WTC11 (cell line): ENCODE data around the gene DBR1. TPM values are rescaled to one million over a fixed set of nuclear protein-coding genes. Genes with fewer than 3 reads are reported as not detected.

Experiments used
- CDX4 ChIP-seq: fragments of 250-450 bp; sonication (Bioruptor Pico); IDR thresholded peaks from 2 replicates; pipeline ENCODE4 v1.9.0; 2021; ENCODE audit warnings: moderate library complexity, mild to moderate bottlenecking, inconsistent platforms, borderline replicate concordance
- CREB1 ChIP-seq: sonication (generic); formaldehyde crosslinking; IDR thresholded peaks from 2 replicates; pipeline ENCODE4 v1.8.0; 2023; ENCODE audit warnings: mild to moderate bottlenecking, missing genetic modification reagents
- CREM ChIP-seq: sonication (generic); formaldehyde crosslinking; IDR thresholded peaks from 2 replicates; pipeline ENCODE4 v1.8.1; 2022; ENCODE audit warnings: mild to moderate bottlenecking, missing genetic modification reagents, moderate library complexity
- CTCF ChIP-seq: fragments of 200-600 bp; IDR thresholded peaks from 2 replicates; pipeline ENCODE4 v1.8.0; 2022; ENCODE audit warnings: antibody characterized with exemption
- ELF4 ChIP-seq: sonication (generic); formaldehyde crosslinking; IDR thresholded peaks from 2 replicates; pipeline ENCODE4 v1.8.1; 2022; ENCODE audit warnings: low read depth, mild to moderate bottlenecking, moderate library complexity, missing genetic modification reagents
- ESRRA ChIP-seq: sonication (generic); formaldehyde crosslinking; IDR thresholded peaks from 2 replicates; pipeline ENCODE4 v1.8.1; 2022; ENCODE audit warnings: mild to moderate bottlenecking, missing genetic modification reagents, borderline replicate concordance
- ETV6 ChIP-seq: sonication (generic); formaldehyde crosslinking; IDR thresholded peaks from 2 replicates; pipeline ENCODE4 v1.8.1; 2022; ENCODE audit warnings: mild to moderate bottlenecking, missing genetic modification reagents
- FOXJ3 ChIP-seq: sonication (generic); formaldehyde crosslinking; IDR thresholded peaks from 2 replicates; pipeline ENCODE4 v1.9.0; 2021; ENCODE audit warnings: missing genetic modification reagents, mild to moderate bottlenecking, borderline replicate concordance
- FOXK1 ChIP-seq: sonication (generic); formaldehyde crosslinking; IDR thresholded peaks from 2 replicates; pipeline ENCODE4 v1.8.0; 2022; ENCODE audit warnings: mild to moderate bottlenecking, moderate library complexity, missing genetic modification reagents
- FOXP1 ChIP-seq: sonication (generic); formaldehyde crosslinking; IDR thresholded peaks from 2 replicates; pipeline ENCODE4 v1.8.0; 2022; ENCODE audit warnings: missing genetic modification reagents, mild to moderate bottlenecking, moderate library complexity, borderline replicate concordance
- HMGXB4 ChIP-seq: sonication (generic); formaldehyde crosslinking; IDR thresholded peaks from 2 replicates; pipeline ENCODE4 v1.8.1; 2023; ENCODE audit warnings: mild to moderate bottlenecking, moderate library complexity, missing genetic modification reagents
- JAZF1 ChIP-seq: fragments of 250-450 bp; sonication (Bioruptor Pico); IDR thresholded peaks from 2 replicates; pipeline ENCODE4 v1.9.0; 2021; ENCODE audit warnings: moderate library complexity, mild to moderate bottlenecking, inconsistent platforms
- STAT6 ChIP-seq: sonication (generic); formaldehyde crosslinking; conservative IDR thresholded peaks from 2 replicates; pipeline ENCODE4 v1.8.1; 2023; ENCODE audit warnings: mild to moderate bottlenecking, low read depth, missing genetic modification reagents, moderate library complexity
- TEAD4 ChIP-seq: sonication (generic); formaldehyde crosslinking; IDR thresholded peaks from 2 replicates; pipeline ENCODE4 v1.8.0; 2022; ENCODE audit warnings: mild to moderate bottlenecking, missing genetic modification reagents
- TP53 ChIP-seq: sonication (generic); formaldehyde crosslinking; IDR thresholded peaks from 2 replicates; pipeline ENCODE4 v1.8.1; 2023; ENCODE audit warnings: mild to moderate bottlenecking, missing genetic modification reagents
- USF1 ChIP-seq: sonication (generic); formaldehyde crosslinking; IDR thresholded peaks from 2 replicates; pipeline ENCODE4 v1.8.0; 2022; ENCODE audit warnings: mild to moderate bottlenecking, missing genetic modification reagents
- ZNF219 ChIP-seq: sonication (generic); formaldehyde crosslinking; IDR thresholded peaks from 2 replicates; pipeline ENCODE4 v1.8.0; 2023; ENCODE audit warnings: missing genetic modification reagents, mild to moderate bottlenecking, borderline replicate concordance
- total RNA-seq: library from RNA; stranded (reverse); gene quantifications from 3 replicates; pipeline ENCODE4 v1.2.3, GENCODE V29; 2021
- TF ChIP-seq, protein P1 (sequence below): sonication (generic); formaldehyde crosslinking; IDR thresholded peaks from 2 replicates; pipeline ENCODE4 v1.8.1; 2023; ENCODE audit warnings: mild to moderate bottlenecking, missing genetic modification reagents, moderate library complexity
- TF ChIP-seq, protein P2 (sequence below): sonication (generic); formaldehyde crosslinking; IDR thresholded peaks from 2 replicates; pipeline ENCODE4 v1.8.0; 2022; ENCODE audit warnings: mild to moderate bottlenecking, missing genetic modification reagents
- TF ChIP-seq, protein P3 (sequence below): sonication (generic); formaldehyde crosslinking; IDR thresholded peaks from 2 replicates; pipeline ENCODE4 v1.8.1; 2023; ENCODE audit warnings: mild to moderate bottlenecking, missing genetic modification reagents, moderate library complexity
- TF ChIP-seq, protein P4 (sequence below): sonication (generic); formaldehyde crosslinking; IDR thresholded peaks from 2 replicates; pipeline ENCODE4 v1.8.0; 2023; ENCODE audit warnings: missing genetic modification reagents, mild to moderate bottlenecking, borderline replicate concordance

Gene DBR1
- total RNA-seq, 1 experiment from 2014 or later, result 19.3 TPM

DNA sequence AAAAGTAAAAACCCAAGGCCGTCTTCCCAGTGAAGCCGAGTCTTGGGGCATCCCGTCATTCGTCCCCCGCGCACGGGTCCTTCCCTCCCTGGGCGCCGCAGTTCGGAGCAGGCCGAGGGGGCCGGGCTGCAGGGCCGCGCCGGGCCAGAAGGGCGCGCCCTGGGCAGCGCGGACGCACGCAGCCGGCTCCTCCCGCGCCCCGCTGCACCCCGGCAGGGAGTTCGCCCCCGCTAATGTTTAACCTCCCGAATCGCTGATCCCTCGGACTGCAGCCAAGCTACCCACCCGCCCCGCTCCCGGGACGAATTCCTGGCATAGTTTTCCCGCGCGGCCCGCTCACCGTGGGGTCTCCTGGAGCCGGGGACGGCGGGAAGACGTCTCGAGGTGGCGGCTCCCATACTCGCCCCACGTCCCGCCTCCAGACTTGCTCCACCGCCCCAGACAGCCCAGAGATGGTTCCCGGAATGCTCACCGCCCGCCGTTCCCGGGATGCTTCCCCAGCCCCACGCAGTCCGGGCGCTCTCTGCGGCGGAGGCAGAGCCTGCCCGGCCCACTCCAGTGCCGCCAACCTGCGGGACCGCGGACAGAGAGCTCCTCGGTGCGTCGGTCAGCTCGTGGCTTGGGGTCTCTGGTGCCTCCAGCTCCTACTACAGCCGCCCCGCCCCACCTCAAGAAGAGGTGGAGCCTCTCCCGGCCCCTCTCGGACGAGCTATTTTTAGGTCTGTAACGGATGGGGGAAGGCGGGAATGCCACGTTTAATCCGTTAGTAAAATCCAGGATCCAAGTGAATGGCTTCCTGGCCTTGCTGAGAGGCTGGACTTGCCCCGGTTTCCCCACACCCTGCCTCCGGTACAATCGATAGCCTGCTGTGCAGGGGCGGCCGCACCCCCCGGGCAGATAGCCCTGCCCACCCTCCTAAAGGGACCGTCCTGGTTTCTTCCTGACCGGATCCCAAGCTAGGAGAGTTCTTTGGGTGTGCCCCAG is 59.4 kb downstream of the DBR1 start, which contains the start of gene DZIP1L (continued):
- TF ChIP-seq CDX4 (CRISPR knock-in tag) (no peak), STAT6 (CRISPR knock-in tag) (no peak), ETV6 (CRISPR knock-in tag) (peak; percentile 54; the same call in 1 of the 2 replicates), TEAD4 (CRISPR knock-in tag) (no peak), JAZF1 (CRISPR knock-in tag) (no peak), ESRRA (CRISPR knock-in tag) (no peak), FOXK1 (CRISPR knock-in tag) (peak; percentile 32; the same call in 1 of the 2 replicates), CREB1 (CRISPR knock-in tag) (no peak), HMGXB4 (peak; percentile 84), CREM (CRISPR knock-in tag) (0 out of 2 replicates have a peak, but pooled peaks have one; percentile 37), USF1 (no peak), FOXP1 (CRISPR knock-in tag) (0 out of 2 replicates have a peak, but pooled peaks have one; percentile 42), CTCF (peak; percentile 21; the same call in 1 of the 2 replicates), FOXJ3 (CRISPR knock-in tag) (no peak), ELF4 (CRISPR knock-in tag) (no peak), ZNF219 (CRISPR knock-in tag) (no peak), TP53 (no peak)
- TF ChIP-seq, protein P1, sequence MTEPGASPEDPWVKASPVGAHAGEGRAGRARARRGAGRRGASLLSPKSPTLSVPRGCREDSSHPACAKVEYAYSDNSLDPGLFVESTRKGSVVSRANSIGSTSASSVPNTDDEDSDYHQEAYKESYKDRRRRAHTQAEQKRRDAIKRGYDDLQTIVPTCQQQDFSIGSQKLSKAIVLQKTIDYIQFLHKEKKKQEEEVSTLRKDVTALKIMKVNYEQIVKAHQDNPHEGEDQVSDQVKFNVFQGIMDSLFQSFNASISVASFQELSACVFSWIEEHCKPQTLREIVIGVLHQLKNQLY (CRISPR knock-in tag), result no peak
- TF ChIP-seq, protein P2, sequence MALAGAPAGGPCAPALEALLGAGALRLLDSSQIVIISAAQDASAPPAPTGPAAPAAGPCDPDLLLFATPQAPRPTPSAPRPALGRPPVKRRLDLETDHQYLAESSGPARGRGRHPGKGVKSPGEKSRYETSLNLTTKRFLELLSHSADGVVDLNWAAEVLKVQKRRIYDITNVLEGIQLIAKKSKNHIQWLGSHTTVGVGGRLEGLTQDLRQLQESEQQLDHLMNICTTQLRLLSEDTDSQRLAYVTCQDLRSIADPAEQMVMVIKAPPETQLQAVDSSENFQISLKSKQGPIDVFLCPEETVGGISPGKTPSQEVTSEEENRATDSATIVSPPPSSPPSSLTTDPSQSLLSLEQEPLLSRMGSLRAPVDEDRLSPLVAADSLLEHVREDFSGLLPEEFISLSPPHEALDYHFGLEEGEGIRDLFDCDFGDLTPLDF (CRISPR knock-in tag), result no peak
- TF ChIP-seq, protein P3, sequence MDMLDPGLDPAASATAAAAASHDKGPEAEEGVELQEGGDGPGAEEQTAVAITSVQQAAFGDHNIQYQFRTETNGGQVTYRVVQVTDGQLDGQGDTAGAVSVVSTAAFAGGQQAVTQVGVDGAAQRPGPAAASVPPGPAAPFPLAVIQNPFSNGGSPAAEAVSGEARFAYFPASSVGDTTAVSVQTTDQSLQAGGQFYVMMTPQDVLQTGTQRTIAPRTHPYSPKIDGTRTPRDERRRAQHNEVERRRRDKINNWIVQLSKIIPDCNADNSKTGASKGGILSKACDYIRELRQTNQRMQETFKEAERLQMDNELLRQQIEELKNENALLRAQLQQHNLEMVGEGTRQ (CRISPR knock-in tag), result no peak
- TF ChIP-seq, protein P4, sequence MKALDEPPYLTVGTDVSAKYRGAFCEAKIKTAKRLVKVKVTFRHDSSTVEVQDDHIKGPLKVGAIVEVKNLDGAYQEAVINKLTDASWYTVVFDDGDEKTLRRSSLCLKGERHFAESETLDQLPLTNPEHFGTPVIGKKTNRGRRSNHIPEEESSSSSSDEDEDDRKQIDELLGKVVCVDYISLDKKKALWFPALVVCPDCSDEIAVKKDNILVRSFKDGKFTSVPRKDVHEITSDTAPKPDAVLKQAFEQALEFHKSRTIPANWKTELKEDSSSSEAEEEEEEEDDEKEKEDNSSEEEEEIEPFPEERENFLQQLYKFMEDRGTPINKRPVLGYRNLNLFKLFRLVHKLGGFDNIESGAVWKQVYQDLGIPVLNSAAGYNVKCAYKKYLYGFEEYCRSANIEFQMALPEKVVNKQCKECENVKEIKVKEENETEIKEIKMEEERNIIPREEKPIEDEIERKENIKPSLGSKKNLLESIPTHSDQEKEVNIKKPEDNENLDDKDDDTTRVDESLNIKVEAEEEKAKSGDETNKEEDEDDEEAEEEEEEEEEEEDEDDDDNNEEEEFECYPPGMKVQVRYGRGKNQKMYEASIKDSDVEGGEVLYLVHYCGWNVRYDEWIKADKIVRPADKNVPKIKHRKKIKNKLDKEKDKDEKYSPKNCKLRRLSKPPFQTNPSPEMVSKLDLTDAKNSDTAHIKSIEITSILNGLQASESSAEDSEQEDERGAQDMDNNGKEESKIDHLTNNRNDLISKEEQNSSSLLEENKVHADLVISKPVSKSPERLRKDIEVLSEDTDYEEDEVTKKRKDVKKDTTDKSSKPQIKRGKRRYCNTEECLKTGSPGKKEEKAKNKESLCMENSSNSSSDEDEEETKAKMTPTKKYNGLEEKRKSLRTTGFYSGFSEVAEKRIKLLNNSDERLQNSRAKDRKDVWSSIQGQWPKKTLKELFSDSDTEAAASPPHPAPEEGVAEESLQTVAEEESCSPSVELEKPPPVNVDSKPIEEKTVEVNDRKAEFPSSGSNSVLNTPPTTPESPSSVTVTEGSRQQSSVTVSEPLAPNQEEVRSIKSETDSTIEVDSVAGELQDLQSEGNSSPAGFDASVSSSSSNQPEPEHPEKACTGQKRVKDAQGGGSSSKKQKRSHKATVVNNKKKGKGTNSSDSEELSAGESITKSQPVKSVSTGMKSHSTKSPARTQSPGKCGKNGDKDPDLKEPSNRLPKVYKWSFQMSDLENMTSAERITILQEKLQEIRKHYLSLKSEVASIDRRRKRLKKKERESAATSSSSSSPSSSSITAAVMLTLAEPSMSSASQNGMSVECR, result peak; percentile 52; the same call in 1 of the 2 replicates
